NCI-H82 treated with DMSO at 0.1 percent for 48 hours (cell line): ENCODE data around the gene VPS35L.

Experiments
- DNase-seq: peaks from one replicate; lab custom pipeline; 2025; ENCODE audit not compliant: unreplicated experiment; lab: John Stamatoyannopoulos, UW

VPS35L gene, protein sequence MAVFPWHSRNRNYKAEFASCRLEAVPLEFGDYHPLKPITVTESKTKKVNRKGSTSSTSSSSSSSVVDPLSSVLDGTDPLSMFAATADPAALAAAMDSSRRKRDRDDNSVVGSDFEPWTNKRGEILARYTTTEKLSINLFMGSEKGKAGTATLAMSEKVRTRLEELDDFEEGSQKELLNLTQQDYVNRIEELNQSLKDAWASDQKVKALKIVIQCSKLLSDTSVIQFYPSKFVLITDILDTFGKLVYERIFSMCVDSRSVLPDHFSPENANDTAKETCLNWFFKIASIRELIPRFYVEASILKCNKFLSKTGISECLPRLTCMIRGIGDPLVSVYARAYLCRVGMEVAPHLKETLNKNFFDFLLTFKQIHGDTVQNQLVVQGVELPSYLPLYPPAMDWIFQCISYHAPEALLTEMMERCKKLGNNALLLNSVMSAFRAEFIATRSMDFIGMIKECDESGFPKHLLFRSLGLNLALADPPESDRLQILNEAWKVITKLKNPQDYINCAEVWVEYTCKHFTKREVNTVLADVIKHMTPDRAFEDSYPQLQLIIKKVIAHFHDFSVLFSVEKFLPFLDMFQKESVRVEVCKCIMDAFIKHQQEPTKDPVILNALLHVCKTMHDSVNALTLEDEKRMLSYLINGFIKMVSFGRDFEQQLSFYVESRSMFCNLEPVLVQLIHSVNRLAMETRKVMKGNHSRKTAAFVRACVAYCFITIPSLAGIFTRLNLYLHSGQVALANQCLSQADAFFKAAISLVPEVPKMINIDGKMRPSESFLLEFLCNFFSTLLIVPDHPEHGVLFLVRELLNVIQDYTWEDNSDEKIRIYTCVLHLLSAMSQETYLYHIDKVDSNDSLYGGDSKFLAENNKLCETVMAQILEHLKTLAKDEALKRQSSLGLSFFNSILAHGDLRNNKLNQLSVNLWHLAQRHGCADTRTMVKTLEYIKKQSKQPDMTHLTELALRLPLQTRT

DNA sequence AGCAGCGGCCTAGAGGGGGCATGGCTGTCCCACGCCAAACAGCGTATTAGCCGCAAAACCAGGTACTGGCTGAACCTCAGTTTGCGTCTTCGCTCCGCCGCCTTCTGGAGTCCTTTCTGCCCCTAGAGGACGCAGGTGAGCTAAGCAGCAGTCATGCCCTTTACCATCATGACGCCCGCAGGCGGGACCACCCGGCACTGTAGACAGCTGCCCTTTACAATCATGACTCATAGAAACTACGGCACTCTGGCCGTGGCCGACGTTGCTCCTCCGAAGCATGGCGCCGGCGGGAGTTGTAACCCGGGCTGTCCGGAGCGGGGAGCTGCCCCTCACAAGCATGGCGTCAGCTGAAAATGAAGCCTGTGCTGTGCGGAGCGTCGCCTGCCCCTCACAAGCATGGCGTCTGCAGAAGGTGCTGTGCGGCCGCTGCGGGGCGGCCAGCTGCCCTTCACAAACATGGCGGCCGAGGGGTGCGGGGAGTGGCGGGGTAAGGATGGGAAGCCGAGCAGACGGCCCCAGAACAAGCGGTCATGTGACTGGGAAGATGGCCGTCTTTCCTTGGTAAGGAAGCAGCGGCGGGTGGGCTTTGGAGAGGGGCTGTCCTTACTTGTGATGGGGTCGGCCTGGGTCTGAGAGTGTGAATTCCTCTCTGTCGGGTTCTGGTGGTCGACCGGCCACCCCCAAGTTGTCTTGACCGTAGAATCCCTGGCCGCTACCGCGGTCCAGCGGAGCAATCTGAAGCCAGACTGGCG, at the start of gene VPS35L:
Gene VPS35L (plus strand): TSS at position 518 of the 752 bp plus-strand sequence. CDS start 27 bp downstream, at position 545.
- DNase-seq = peak; percentile 99

DNA sequence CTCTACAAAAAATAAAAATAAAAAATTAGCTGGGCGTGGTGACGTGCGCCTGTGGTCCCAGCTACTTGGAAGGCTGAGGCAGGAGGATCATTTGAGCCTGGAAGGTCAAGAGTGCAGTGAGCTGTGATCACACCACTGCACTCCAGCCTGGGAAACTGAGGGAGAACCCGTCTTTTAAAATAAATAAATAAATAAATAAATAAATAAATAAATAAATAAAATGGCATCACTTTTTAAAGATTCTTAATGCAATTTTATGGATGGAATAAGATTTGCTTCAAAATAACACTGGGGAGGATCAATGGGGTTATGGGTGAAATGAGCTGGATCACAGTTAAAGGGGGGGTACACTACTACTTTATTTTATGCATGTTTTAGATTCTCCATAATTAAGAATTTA, 48.5 kb upstream of the VPS35L start:
- DNase-seq = no peak

DNA sequence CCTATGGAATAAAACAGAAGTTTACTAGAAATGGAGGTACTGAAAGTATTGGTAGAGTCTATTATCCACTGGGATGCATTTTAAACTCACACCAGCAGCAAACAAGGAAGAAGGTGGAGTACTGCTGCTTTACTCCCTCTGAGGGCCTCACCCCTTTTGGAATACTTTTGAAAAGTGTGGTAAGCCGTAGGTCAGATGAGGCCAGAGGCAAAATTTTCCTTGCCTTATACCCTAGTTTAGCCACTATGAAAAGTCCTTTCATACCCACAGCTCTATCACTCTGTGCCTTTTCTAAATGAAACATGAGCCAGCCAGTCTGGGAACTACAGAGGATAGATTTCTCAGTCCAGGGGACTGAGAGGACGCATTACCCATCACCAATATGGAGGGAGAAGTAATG, 47.6 kb upstream of the VPS35L start:
- DNase-seq = no peak

DNA sequence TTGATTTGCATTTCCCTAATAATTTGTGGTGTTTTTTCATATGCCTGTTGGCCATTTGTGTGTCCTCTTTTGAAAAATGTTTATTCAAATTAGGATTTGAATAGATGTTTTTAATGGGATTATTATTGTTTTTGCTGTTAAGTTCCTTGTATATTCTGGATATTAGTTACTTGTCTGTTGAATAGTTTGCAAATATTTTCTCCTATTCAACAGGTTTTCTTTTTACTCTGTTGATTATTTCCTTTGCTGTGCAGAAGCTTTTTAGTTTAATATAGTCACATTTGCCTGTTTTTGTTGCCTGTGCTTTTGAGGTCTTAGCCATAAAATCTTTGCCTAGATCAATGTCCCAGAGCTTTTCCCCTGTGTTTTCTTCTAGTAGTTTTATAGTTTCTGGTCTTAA, 43.2 kb upstream of the VPS35L start:
- DNase-seq = no peak

DNA sequence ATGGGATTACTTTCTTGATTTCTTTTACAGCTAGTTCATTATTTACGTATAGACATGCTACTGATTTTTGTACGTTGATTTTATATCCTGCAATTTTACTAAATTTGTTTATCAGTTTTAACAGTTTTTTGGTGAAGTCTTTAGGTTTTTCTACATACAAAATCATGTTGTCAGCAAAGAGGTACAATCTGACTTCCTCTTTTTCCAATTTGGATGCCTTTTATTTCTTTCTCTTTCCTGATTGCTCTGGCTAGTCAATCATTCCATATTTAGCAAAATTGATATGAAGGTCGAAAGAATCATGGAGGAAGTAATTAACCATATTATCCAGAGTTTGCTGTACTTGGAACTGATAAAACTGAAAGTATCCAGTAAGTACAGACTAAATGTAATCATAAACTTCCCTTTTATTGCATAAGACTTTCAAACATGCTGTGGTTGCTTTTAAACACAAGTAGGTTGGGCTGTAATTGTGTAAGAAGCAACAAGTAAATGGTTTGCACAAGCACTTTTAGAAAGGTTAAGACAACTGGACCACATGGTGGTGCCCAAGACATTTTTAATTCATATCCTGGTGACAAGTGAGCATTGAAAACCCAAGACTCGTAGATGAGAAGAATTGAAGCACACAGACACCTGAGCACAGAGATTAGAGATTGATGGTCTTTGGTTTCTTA, 42.0 kb upstream of the VPS35L start:
- DNase-seq = no peak

DNA sequence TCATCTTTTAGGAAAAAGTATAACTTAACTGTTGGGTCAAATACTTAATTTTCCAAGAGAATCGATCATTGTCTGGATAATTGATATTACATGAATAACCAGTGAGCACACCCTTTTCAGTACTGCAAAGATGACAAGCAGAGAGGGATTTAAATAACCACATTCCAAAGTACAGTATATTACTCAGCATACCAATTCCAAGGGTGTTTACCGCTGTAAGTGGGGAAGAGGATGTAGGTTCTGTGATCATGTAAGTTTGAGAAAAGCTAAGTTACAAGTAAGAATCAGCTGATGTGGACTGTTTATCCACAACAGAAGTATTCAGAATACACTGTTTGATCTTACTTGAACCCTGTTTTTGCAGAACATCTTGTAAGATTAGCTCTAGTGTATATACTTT, 39.7 kb upstream of the VPS35L start:
- no peak for DNase-seq

DNA sequence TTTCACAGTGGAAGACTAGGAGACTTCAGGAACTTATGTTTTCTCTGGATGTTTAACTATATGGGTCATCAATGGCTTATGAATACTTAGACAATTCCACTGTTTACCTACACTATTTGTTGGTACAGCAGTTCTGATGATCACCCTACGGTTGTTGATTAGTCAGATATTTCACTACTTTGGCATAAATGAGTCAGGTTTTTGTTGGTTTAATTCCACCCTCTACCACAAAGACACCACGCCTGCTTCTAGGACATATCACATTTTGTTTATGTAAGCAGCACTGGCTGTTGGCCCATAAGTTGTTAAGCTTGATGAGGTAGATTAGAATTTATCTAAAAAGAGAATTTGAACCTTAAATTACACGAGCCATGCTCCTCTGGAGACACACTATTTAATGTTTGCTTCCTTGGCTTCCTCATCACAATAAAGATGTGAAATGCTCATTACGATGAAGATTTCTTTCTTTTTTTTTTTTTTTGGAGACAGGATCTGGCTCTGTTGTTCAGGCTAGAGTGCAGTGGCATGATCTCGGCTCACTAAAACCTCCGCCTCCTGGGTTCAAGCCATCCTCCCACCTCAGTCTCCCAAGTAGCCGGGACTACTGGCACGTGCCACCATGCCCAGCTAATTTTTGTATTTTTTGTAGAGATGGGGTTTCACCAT, 37.9 kb upstream of the VPS35L start:
- no peak for DNase-seq

DNA sequence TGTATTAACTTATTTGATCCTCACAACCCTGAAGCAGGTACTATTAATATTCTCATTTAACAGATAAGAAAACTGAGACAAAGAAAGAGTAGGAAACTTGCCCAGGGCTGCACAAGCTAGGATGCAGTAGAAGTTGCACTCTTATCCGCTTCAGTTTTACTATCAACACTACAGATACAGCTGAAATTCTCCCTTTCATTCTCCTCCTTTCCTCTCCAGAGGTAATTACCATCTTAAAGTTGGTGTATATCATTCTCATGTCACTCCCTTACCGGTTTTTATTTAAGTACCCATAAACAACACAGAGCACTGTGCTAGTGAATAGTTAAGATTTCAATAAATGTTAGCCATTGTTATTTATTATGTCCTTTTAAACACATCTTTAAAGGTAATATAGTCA, 37.1 kb upstream of the VPS35L start:
- no peak for DNase-seq

DNA sequence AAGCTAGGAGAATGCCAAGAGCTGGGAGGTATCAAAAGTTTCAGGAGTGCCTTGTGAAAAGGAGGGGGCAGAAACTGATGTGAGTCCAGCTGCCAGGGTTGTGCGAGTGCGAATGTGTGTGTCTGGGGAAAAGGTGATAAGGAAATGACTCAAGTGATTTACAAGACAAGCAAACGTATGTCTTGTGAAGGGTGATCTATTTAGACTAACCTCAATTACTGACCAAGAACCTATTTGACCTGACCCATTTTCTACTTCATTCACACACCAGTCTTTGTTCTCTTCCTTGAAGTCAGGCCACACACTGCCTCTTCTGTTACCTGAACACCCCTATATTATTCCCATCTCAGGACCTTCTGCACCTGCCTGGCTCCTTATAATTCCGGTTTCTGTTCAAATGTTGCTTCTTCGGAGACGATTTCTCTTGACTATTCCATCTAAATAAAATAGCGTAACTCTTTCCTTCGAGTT, 34.6 kb upstream of the VPS35L start:
- DNase-seq = no peak

DNA sequence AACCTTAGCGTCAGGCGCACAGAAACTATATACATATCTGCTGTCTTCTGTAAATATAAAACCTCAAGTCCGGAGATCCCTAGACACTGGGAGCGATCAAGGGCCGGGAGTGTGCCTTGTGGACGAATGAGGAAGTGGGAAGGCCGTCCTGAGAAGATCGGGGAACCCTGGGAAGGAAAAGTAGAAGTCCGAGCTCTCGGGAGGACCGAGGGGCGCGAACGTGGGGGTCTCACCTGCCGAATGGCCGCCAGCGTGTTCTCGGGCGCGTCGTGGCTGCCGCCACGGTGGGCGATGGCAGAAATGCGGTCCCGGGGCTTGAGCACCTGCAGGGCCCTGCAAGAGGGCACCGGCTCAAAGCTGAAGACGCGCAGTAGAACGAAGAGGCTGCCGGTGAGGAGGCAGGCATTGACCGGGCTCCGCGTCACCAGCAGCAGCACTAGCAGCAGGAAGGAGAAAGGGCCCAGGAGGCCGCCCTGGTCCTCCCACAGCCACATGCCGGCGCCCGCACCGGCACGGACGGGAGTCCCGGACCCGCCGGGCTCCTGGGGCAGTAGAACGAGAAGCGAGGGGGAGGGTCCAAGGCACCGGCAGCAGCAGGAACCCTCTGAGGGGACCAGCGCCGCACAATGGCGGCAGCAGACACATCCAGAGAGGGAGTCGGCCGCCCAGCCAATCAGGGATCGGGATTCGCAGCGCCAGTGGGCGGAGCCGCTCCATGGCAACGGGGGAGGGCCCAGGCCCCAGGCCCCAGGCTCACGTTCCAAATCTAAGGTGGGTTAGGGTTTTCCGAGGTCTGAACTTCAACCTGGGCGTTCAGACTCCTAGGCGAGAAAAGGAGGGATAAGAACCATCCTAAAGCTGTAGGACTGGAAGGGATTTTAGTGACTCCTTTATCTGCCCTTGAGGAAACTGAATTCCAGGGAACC, 33.8 kb upstream of the VPS35L start, which contains the start of gene GDE1:
Gene GDE1 (minus strand): TSS at position 628 of the 926 bp plus-strand sequence. CDS start 134 bp downstream, at position 494.
- DNase-seq = peak; percentile 80

DNA sequence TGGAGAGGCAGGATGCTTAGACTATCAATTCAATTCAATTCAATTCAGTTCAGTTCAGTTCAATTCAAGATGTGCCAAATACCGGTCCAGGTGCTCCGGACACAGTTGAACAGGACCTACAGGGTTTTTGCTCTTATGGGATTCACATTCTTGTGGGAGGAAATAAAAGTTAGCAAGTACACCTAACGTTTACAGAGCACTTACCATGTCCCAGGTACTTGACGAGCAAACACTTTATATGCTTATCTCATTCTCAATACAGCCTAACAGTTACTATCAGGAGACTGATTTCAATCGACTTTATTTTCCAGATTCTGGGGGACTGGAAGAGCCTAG, 33.1 kb upstream of the VPS35L start:
- DNase-seq = no peak

DNA sequence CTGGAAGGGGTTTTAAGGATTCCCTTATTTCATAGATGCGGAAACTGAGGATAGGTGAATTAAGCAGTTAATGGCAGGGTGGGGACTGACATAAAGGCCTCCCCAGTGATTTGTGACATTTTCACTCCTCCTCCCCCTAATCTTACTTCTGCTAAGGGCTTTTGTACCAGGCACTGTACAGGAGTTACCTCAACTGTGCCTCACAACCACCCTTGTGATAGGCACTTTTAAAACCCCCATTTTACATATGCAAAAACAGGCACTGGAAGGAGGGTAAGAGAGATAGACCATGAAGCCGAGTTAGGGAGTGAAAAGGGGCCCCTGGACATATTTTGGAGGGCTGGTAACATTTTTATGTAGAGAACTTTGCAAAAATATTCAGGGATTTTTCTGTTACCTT, 32.7 kb upstream of the VPS35L start:
- DNase-seq = peak; percentile 60

DNA sequence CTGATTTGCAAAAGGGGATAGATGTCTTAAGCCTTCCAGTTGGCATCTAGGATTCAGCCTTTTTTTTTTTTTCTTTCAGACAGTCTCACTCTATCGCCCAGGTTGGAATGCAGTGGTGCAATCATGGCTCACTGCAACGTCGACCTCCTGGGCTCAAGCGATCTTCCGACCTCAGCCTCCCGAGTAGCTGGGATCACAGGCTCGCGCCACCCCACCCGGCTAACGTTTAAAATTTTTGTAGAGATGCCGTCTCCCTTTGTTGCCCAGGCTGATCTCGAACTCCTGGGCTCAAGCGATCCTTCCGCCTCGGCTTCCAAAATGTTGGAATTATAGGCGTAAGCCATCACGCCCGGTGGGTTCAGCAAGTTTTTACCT, 32.3 kb upstream of the VPS35L start:
- no peak for DNase-seq

DNA sequence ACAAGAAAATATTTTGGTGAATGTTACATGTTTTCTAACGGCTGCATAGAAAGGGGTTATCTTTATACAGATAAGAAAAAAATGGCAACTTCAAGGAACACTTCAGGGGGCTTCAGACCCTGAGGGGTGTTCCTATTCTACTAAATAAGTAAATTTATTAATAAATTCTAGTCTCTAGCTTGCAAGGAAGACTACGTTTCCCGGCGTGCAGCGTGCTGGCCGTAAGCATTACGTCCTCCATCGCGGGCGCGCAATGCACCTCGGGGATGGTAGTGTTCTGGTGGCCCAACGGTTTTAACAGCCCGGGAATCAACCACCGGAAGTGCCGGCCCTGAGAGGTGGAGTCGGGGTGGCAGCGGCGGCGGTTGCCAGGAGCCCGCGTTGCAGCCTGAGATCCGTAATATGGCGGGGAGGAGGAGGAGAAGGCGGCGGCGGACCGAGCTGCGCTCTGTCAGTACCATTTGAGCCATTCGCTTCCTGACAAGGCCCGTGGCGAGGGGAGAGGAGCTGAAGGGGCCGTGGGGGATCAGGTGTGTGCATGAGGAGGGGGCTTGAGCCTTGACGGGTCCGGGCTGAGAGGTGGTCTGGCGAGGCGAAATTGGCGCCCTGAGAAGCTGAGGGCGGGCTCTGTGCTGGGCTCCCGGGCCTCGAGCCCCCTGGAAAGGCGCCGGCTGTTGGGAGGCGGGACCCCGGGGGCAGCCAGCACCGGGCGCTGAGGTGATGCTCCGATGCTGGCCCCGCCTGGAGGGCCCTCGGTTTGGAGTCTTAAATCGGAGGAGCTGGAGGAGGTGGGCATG, 31.7 kb upstream of the VPS35L start, which contains the start of gene CCP110:
Gene CCP110 (plus strand): TSS at position 384 of the 797 bp plus-strand sequence. CDS start 3,940 bp downstream, outside the sequence.
- DNase-seq = peak; percentile 92

DNA sequence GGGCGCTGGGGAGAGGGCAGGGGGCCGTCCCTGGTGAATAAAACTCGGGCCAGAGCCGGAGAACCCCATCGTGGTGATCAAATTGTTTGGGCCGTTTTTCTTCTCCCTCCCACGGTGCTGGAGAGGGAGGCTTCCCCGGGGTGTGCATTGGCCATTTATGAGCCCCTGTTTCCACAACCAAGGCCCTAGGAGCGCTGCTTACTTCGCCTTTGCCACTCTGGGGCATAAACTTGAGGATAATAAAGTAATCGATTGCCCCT, 31.2 kb upstream of the VPS35L start:
- DNase-seq = no peak

DNA sequence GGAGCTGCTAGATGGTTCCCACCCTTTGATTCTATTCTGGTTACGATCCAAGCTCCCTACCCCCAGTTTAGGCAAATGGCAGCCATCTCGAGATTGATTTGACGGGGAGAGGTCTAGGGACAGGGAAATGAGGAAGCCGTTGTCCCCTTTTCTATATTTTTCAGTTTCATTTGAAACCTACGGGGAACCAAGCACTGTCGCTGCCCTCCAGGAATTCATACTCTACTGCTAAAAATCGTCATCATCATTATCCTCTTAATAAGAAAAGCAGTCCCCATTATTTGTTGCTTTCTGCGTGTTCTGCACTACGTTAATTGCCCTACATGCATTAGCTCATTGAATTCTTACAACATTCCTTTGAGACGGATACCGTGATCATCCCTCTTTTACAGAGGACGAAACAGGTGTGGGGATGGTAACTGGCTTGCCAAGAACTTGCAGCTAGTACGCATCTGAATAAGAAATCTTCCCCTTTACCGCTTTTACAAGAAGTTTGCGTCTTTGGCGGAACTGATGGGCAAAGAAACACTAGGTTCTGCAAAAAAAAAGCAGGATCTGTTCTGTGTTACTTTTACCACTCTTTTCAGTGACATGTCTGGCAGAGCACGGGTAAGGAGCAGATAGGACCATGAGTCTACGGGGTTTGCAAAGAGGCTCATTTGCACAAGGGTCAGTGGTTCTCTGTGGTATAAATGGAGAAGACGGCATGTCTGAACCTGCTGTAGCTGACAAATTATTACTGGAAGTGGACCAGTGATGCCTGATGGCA, 30.7 kb upstream of the VPS35L start:
- DNase-seq = no peak

DNA sequence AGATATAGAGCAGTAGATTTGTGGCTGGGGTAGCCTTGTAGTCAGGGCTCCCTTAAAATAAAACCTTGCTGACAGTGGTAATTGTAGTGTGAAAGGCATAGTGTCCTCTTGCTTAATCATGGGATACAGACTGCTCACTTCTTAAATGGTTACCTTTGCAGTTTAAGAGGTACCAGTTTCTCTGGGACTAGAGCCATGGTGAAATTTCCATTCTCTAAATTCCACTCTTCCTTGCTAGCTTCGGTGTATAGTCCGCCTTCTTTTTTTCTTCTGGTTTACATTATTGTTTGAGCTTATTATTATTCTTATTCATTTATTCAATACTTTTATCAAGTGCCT, 30.1 kb upstream of the VPS35L start:
- DNase-seq = no peak

DNA sequence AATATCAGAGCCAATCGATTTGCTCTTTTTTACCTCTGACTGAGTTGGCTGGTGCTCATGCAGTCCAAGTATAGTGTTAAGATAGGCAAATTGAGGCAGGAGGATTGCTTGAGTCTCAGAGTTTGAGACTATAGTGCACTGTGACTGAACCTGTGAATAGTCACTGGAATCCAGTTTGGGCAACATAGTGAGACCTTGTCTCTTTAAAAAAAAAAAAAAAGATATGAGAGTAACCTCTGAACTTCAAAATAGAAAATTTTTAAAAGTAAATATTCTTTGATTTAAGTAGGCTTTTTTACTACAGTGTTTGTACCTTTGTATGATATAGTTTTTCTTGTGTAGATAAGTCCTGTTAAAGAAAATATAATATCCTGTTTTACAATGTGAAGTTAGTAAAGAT, 28.3 kb upstream of the VPS35L start:
- DNase-seq = no peak
